ENCODE results near the gene TTC21B. TPM values are rescaled to one million over a fixed set of nuclear protein-coding genes. Genes with fewer than 3 reads are reported as not detected.

TTC21B gene
- total RNA-seq, 4 donors from 2014 or later, result 27.6 to 79.2 (median 36.9) TPM

DNA sequence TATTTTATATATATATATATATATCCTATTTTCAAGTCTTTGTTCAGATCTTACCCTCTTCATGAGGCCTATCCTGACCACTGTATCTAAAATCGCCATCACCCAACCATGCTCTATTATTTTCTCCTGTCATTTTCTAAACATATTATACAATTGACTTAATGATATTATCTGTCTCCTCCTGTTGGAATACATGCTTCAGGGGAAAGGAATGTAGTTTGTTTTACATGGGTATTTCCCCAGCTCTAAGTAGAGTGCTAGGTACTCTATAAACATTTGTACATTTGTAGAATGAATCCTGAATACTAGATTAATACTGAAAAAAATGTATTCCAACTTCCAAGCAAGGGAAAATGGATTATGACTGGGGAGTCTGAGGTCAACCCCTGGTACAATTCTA lies 26.2 kb downstream of the TTC21B start:
- intact Hi-C loops (cut with DNase I; ENCODE audit: low total_unique reads), result no loop called here
- Histone ChIP-seq H3K36me3 (no peaks in the 10 kb centered on the region), H3K27me3 (no peaks in the 10 kb centered on the region), H3K4me1 (no peaks in the 10 kb centered on the region), H3K4me3 (no peak overlapping the region), H3K9me3 (no peaks in the 10 kb centered on the region), H3K27ac (no peak overlapping the region)
- no peak for DNase-seq
- no peak for TF ChIP-seq POLR2A (IDR thresholded peaks at IDR 0.05)
- TF ChIP-seq, protein P1, sequence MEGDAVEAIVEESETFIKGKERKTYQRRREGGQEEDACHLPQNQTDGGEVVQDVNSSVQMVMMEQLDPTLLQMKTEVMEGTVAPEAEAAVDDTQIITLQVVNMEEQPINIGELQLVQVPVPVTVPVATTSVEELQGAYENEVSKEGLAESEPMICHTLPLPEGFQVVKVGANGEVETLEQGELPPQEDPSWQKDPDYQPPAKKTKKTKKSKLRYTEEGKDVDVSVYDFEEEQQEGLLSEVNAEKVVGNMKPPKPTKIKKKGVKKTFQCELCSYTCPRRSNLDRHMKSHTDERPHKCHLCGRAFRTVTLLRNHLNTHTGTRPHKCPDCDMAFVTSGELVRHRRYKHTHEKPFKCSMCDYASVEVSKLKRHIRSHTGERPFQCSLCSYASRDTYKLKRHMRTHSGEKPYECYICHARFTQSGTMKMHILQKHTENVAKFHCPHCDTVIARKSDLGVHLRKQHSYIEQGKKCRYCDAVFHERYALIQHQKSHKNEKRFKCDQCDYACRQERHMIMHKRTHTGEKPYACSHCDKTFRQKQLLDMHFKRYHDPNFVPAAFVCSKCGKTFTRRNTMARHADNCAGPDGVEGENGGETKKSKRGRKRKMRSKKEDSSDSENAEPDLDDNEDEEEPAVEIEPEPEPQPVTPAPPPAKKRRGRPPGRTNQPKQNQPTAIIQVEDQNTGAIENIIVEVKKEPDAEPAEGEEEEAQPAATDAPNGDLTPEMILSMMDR (IDR thresholded peaks at IDR 0.05), result no peak

DNA sequence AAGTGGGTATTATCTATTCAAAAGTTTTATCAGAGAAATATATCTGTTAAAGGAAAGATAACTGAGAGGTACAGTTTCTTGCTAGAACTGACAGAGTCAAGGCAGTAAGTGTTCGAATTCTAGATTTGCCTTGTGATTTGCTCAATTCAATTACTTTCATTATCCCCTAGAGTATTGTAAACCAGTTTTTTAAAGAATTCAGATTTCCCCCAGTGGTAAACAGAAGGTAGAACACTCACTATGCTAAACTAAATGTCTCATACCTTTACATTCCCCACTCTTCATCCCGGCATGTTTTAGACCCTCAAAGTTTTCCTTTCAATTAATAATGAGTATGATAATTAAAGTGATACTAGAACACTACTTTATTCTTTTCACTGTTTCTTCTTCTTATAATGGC lies 28.6 kb downstream of the TTC21B start:
- no peaks in the 10 kb centered on the region for H3K27me3 ChIP-seq
- intact Hi-C loops (cut with DNase I; ENCODE audit: low total_unique reads), result no loop called here
- no peaks in the 10 kb centered on the region for H3K4me1 ChIP-seq
- no peaks in the 10 kb centered on the region for H3K36me3 ChIP-seq
- no peak overlapping the region for H3K27ac ChIP-seq
- DNase-seq, result no peak
- no peak for TF ChIP-seq POLR2A (IDR thresholded peaks at IDR 0.05)
- TF ChIP-seq, protein P1 (IDR thresholded peaks at IDR 0.05), result no peak
- H3K4me3 ChIP-seq, result no peak overlapping the region
- no peaks in the 10 kb centered on the region for H3K9me3 ChIP-seq

DNA sequence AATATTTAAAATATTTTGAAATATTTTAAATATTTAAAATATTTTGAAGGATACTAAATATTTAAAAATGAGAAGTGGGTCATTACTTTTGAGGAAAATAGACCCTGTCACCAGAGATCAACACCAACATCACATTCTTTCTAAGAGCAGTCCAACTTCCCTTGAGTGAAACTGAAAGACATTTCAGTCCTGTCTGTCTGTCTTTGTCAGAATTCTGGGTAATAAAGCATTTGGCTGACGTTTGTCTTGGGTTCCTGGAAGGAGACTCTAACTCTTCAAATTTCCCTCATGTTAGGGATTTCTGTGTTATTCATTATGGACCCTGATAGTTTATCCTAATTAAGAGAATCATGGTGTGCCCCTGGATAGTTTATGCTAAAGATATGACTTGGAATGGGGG lies 32.8 kb downstream of the TTC21B start:
- Histone ChIP-seq H3K36me3 (no peaks in the 10 kb centered on the region), H3K27ac (no peak overlapping the region), H3K27me3 (no peaks in the 10 kb centered on the region), H3K9me3 (no peaks in the 10 kb centered on the region), H3K4me1 (no peaks in the 10 kb centered on the region), H3K4me3 (no peak overlapping the region)
- TF ChIP-seq, protein P1 (IDR thresholded peaks at IDR 0.05), result no peak
- TF ChIP-seq POLR2A (IDR thresholded peaks at IDR 0.05), result no peak
- no peak for DNase-seq
- intact Hi-C loops (cut with DNase I; ENCODE audit: low total_unique reads), result no loop called here

DNA sequence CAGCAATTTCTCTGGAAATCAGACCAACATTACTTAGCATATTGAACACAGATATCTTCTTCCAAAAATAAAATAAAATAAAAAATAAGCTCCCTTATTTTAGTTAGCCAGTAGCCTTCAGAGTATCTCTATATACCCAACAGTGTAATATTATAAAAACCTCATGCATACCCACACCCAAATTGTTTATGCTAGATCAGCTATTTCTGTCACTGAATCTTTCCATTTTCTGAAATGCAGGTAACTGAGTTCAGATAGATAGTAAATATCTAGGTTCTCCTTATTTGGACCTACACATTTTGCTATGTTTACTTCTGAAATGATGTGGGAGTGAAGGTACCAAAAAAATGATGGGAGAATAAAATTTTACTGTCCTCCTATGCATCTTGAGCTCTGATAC lies 39.9 kb downstream of the TTC21B start:
- TF ChIP-seq, protein P1 (IDR thresholded peaks at IDR 0.05), result no peak
- intact Hi-C loops (cut with DNase I; ENCODE audit: low total_unique reads), result no loop called here
- no peaks in the 10 kb centered on the region for H3K36me3 ChIP-seq

DNA sequence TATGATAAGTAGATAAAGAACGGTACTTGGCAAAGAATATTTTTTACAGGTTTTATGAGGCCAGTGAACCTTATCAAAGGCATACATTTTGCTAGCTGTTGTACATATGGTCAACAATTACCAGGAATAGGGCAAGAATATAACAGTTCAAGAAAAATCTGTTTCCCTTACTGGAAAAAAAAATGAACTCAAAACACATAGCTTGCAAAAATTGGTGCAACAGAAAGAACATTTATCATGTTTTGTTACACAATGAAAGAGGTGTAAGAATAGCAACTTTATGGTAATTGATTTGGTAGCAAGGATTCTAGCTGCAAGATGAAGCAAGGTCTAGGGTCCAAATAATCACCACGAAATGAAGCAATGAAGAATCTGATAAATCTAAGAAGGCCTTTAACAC lies 41.6 kb downstream of the TTC21B start:
- no peaks in the 10 kb centered on the region for H3K9me3 ChIP-seq
- H3K4me1 ChIP-seq, result no peaks in the 10 kb centered on the region
- no peaks in the 10 kb centered on the region for H3K27me3 ChIP-seq
- intact Hi-C loops (cut with DNase I; ENCODE audit: low total_unique reads), result no loop called here
- H3K36me3 ChIP-seq, result no peaks in the 10 kb centered on the region
- TF ChIP-seq POLR2A (IDR thresholded peaks at IDR 0.05), result no peak
- TF ChIP-seq, protein P1 (IDR thresholded peaks at IDR 0.05), result no peak
- DNase-seq, result no peak
- H3K4me3 ChIP-seq, result no peak overlapping the region
- H3K27ac ChIP-seq, result no peak overlapping the region

More for the DNA sequence above, 39.9 kb downstream of the TTC21B start:
- Histone ChIP-seq H3K27ac (no peak overlapping the region), H3K27me3 (no peaks in the 10 kb centered on the region), H3K4me1 (no peaks in the 10 kb centered on the region), H3K9me3 (no peaks in the 10 kb centered on the region), H3K4me3 (no peak overlapping the region)
- no peak for DNase-seq
